ENCODE measurements around the gene IMPG1. TPM values are rescaled to one million over a fixed set of nuclear protein-coding genes. Genes with fewer than 3 reads are reported as not detected.

IMPG1 gene
- total RNA-seq, 4 donors from 2014 or later, result not detected

- 88 to 90% methylated on average over 1 of the region's 1 CpG for WGBS, 2 donors
- intact Hi-C loops (cut with DNase I), result no loop called here
- H3K4me1 ChIP-seq, result no peaks in the 10 kb centered on the region
- no peaks in the 10 kb centered on the region for H3K9me3 ChIP-seq
- no peak overlapping the region for H3K4me3 ChIP-seq (replicated peaks in 1 of 3)
- no peaks in the 10 kb centered on the region for H3K36me3 ChIP-seq
- no peak overlapping the region for H3K27ac ChIP-seq
- no peak for TF ChIP-seq CTCF (IDR thresholded peaks at IDR 0.05)
- TF ChIP-seq POLR2A (IDR thresholded peaks at IDR 0.05), result no peak
- no peak for DNase-seq
- H3K27me3 ChIP-seq, result no peaks in the 10 kb centered on the region
These were observed 108.9 kb downstream of the IMPG1 start for GRCh38 chr6:75963569-75963968.

GRCh38 chr6:75952128-75952527 lies 120.3 kb downstream of the IMPG1 start:
- no peaks in the 10 kb centered on the region for H3K36me3 ChIP-seq
- 63 to 75% methylated on average over 3 of the region's 3 CpGs for WGBS, 2 donors
- H3K4me3 ChIP-seq (replicated peaks in 1 of 3), result no peak overlapping the region
- no peaks in the 10 kb centered on the region for H3K4me1 ChIP-seq
- H3K9me3 ChIP-seq, result no peaks in the 10 kb centered on the region
- no peak for DNase-seq
- intact Hi-C loops (cut with DNase I), result no loop called here
- H3K27me3 ChIP-seq, result no peaks in the 10 kb centered on the region
- TF ChIP-seq CTCF (IDR thresholded peaks at IDR 0.05) (no peak), POLR2A (IDR thresholded peaks at IDR 0.05) (no peak)
- no peak overlapping the region for H3K27ac ChIP-seq

- TF ChIP-seq CTCF (IDR thresholded peaks at IDR 0.05) (no peak), POLR2A (IDR thresholded peaks at IDR 0.05) (no peak)
- intact Hi-C loops (cut with DNase I), result no loop called here
- H3K9me3 ChIP-seq, result no peaks in the 10 kb centered on the region
- no peak overlapping the region for H3K4me3 ChIP-seq (replicated peaks in 1 of 3)
- no peaks in the 10 kb centered on the region for H3K27me3 ChIP-seq
- H3K27ac ChIP-seq, result no peak overlapping the region
- H3K4me1 ChIP-seq, result no peaks in the 10 kb centered on the region
- H3K36me3 ChIP-seq, result no peaks in the 10 kb centered on the region
- 81 to 87% methylated on average over 5 of the region's 5 CpGs for WGBS, 2 donors
- DNase-seq, result no peak
These were observed 124.5 kb downstream of the IMPG1 start for GRCh38 chr6:75947935-75948334.

GRCh38 chr6:75946146-75946831 lies 126.2 kb downstream of the IMPG1 start:
- no peak for DNase-seq
- TF ChIP-seq POLR2A (IDR thresholded peaks at IDR 0.05), result no peak
- TF ChIP-seq CTCF (IDR thresholded peaks at IDR 0.05), result no peak
- Histone ChIP-seq H3K4me3 (replicated peaks in 1 of 3) (no peak overlapping the region), H3K4me1 (no peaks in the 10 kb centered on the region), H3K36me3 (no peaks in the 10 kb centered on the region), H3K27me3 (no peaks in the 10 kb centered on the region), H3K27ac (no peak overlapping the region), H3K9me3 (no peaks in the 10 kb centered on the region)
- intact Hi-C loops (cut with DNase I), result no loop called here
- 40 to 48% methylated on average over 4 of the region's 4 CpGs for WGBS, 2 donors

GRCh38 chr6:75943381-75943780 lies 129.1 kb downstream of the IMPG1 start:
- no peaks in the 10 kb centered on the region for H3K9me3 ChIP-seq
- no peaks in the 10 kb centered on the region for H3K4me1 ChIP-seq
- WGBS, 2 donors, result 90 to 91% methylated on average over 2 of the region's 2 CpGs
- H3K27ac ChIP-seq, result no peak overlapping the region
- TF ChIP-seq CTCF (IDR thresholded peaks at IDR 0.05) (no peak), POLR2A (IDR thresholded peaks at IDR 0.05) (no peak)
- intact Hi-C loops (cut with DNase I), result no loop called here
- no peak overlapping the region for H3K4me3 ChIP-seq (replicated peaks in 1 of 3)
- H3K27me3 ChIP-seq, result no peaks in the 10 kb centered on the region
- H3K36me3 ChIP-seq, result no peaks in the 10 kb centered on the region
- DNase-seq, result no peak

Measured in thyroid gland (tissue), 4 donors.